ENCODE data around the gene SPACA9. TPM values are rescaled to one million over a fixed set of nuclear protein-coding genes. Genes with fewer than 3 reads are reported as not detected.

The SPACA9 gene
- total RNA-seq, 1 donor from 2014 or later, result 5.0 TPM

DNA sequence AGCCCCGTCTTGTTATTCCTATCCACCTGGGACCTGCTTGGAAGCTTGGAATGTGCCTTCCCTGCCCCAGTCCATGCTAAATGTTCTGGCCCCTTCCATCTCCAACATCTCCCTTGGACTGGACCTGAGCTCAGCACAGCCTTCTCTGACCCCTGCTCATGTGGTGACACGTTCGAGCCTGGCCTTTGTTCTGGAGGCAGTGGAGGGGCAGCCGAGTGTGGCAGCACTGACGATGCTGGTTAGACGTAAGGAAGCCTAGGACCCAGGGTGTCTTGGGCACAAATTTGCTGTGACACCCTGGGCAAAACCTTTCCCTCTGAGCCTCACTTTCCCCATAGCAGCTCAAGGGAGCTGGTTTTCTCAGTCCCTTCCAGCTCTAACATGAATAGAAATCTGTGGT is 3.9 kb downstream of the SPACA9 start:
- Mint-ChIP-seq H3K36me3 (ENCODE audit: unreplicated experiment) (no peaks in the 10 kb centered on the region), H3K9me3 (ENCODE audit: unreplicated experiment) (peaks cover 5% of the 10 kb centered on the region), H3K4me3 (ENCODE audit: unreplicated experiment) (no peak overlapping the region), H3K4me1 (ENCODE audit: low read depth, unreplicated experiment) (peaks cover 3% of the 10 kb centered on the region), H3K27ac (ENCODE audit: unreplicated experiment) (no peak overlapping the region), H3K27me3 (ENCODE audit: unreplicated experiment) (peaks cover 12% of the 10 kb centered on the region)
- TF ChIP-seq, protein P1, sequence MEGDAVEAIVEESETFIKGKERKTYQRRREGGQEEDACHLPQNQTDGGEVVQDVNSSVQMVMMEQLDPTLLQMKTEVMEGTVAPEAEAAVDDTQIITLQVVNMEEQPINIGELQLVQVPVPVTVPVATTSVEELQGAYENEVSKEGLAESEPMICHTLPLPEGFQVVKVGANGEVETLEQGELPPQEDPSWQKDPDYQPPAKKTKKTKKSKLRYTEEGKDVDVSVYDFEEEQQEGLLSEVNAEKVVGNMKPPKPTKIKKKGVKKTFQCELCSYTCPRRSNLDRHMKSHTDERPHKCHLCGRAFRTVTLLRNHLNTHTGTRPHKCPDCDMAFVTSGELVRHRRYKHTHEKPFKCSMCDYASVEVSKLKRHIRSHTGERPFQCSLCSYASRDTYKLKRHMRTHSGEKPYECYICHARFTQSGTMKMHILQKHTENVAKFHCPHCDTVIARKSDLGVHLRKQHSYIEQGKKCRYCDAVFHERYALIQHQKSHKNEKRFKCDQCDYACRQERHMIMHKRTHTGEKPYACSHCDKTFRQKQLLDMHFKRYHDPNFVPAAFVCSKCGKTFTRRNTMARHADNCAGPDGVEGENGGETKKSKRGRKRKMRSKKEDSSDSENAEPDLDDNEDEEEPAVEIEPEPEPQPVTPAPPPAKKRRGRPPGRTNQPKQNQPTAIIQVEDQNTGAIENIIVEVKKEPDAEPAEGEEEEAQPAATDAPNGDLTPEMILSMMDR (IDR thresholded peaks at IDR 0.05; ENCODE audit: partially characterized antibody, unreplicated experiment), result no peak
- DNase-seq, result no peak

DNA sequence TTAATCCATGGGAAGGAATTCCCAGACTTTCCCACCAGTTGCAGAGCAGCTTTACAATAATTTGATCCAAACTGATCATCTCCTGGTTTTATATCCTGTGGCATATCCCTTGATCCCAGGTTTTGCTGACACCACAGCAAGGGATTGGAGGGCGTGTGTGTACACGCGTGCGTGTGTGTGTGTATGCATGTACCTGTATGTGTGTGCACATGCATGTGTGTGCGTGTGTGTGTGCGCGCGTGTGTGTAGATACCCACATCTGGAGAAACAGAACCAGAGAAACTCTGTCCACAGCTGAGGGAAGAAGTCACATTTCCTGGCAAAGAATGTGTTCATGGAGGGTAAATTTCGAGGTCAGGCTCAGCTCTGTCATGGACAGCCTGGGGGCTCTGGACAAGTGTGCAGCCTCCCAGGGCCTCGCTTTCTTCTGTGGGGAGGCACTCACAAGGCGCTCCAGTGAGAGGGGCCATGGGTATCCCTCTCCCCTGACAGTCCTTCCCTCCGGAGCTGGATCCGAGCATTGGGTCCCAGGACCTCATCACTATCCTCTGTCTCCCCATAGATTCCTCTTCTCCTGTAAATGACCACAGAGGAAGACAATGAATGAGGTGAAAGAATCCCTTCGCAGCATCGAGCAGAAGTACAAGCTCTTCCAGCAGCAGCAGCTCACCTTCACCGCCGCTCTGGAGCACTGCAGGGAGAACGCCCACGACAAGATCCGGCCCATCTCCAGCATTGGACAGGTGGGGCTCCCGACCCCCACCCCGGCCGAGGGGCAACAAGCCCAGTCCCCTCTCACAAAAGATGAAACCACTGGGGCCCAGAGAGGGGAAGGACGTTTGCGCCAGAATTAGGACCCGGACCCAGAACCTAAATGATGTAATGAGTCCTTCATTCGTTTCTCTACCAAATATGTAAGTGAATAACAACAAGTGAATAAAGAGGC is 4.9 kb downstream of the SPACA9 start:
- Mint-ChIP-seq H3K9me3 (ENCODE audit: unreplicated experiment) (peaks cover 5% of the 10 kb centered on the region), H3K4me1 (ENCODE audit: low read depth, unreplicated experiment) (peaks cover 3% of the 10 kb centered on the region), H3K4me3 (ENCODE audit: unreplicated experiment) (no peak overlapping the region), H3K27me3 (ENCODE audit: unreplicated experiment) (peaks cover 12% of the 10 kb centered on the region), H3K27ac (ENCODE audit: unreplicated experiment) (no peak overlapping the region), H3K36me3 (ENCODE audit: unreplicated experiment) (no peaks in the 10 kb centered on the region)
- TF ChIP-seq, protein P1 (IDR thresholded peaks at IDR 0.05; ENCODE audit: partially characterized antibody, unreplicated experiment), result no peak
- DNase-seq, result no peak

DNA sequence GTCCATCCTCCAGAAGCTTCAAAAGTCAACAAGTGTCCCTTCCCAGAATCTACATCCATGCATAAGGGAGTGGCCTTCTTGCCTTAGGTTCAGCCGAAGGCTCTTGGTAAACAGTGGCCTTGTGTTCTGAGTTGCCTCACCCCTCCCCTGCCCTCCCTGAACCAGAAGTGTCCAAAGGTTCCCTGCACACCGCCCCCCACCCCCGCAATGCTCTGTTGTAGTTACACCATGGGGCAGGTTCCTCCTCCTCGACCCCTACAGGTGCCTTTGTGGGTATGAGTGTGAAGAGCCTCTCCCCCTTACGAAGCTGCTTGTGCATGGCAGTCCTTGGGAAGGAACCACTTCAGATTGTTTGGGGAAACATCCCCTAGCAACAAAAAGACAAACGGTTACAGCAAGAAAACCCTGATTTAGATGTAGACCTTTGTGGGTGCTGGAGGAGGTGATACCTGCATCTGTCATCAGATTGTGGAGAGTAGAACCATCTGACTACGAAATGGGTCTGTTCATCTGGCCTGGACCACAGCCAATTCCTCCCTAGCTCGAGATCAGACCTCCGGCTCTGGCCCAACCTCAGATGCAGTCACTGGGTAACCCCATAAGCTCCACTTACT is 7.1 kb downstream of the SPACA9 start:
- no peaks in the 10 kb centered on the region for H3K36me3 Mint-ChIP-seq (ENCODE audit: unreplicated experiment)
- H3K4me3 Mint-ChIP-seq (ENCODE audit: unreplicated experiment), result no peak overlapping the region
- no peak overlapping the region for H3K27ac Mint-ChIP-seq (ENCODE audit: unreplicated experiment)
- H3K4me1 Mint-ChIP-seq (ENCODE audit: low read depth, unreplicated experiment), result no peaks in the 10 kb centered on the region
- peaks cover 2% of the 10 kb centered on the region for H3K9me3 Mint-ChIP-seq (ENCODE audit: unreplicated experiment)
- DNase-seq, result no peak
- TF ChIP-seq, protein P1 (IDR thresholded peaks at IDR 0.05; ENCODE audit: partially characterized antibody, unreplicated experiment), result no peak
- H3K27me3 Mint-ChIP-seq (ENCODE audit: unreplicated experiment), result peaks cover 3% of the 10 kb centered on the region

DNA sequence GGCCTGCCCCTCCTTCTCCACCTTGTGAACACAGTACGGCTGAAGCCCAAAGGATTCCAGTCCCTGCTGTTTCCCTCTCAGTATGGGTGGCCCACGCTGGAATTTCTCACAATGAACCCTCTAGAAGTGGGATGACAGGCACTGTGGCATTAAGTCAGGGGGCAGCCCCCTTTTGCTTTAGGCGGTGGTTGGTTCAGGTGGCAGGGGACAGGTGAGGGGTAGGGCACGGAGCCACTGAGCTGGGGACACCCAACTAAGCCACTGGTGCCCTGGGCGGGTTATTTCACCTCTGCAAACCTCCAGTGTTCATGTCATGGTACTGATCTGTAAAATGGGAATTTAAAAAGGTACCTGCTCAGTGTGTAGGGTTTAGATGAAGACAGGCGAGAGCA is 7.6 kb downstream of the SPACA9 start:
- peaks cover 3% of the 10 kb centered on the region for H3K27me3 Mint-ChIP-seq (ENCODE audit: unreplicated experiment)
- DNase-seq, result no peak
- H3K4me1 Mint-ChIP-seq (ENCODE audit: low read depth, unreplicated experiment), result no peaks in the 10 kb centered on the region
- H3K27ac Mint-ChIP-seq (ENCODE audit: unreplicated experiment), result no peak overlapping the region
- no peaks in the 10 kb centered on the region for H3K36me3 Mint-ChIP-seq (ENCODE audit: unreplicated experiment)
- H3K4me3 Mint-ChIP-seq (ENCODE audit: unreplicated experiment), result no peak overlapping the region
- H3K9me3 Mint-ChIP-seq (ENCODE audit: unreplicated experiment), result peaks cover 2% of the 10 kb centered on the region
- TF ChIP-seq, protein P1 (IDR thresholded peaks at IDR 0.05; ENCODE audit: partially characterized antibody, unreplicated experiment), result no peak

Measured in glutamatergic neuron (in vitro differentiated cells).